ENCODE measurements around the gene SLCO4A1. TPM values are rescaled to one million over a fixed set of nuclear protein-coding genes. Genes with fewer than 3 reads are reported as not detected.

Gene SLCO4A1
- total RNA-seq, 2 experiments from 2014 or later = 66.5 to 68.4 TPM

DNA sequence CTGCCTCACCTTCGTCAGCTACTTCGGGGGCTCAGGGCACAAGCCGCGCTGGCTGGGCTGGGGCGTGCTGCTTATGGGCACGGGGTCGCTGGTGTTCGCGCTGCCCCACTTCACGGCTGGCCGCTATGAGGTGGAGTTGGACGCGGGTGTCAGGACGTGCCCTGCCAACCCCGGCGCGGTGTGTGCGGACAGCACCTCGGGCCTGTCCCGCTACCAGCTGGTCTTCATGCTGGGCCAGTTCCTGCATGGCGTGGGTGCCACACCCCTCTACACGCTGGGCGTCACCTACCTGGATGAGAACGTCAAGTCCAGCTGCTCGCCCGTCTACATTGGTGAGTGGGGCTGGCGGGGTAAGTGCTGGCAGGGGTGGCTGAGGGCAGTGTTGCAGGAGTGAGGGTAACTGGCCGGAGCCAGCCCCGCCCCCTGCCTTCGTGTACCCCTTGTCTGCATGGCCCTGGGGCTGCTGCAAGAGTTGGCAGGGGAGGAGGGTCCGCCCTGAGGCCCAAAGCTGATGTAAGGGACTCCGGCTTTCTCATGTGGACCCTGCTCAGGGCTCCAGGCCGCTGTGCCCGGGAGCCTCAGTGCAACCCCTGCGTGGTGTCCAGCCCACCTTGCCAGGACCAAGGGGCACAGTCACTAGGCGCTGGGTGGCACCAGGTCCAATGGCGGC, 14.8 kb downstream of the SLCO4A1 start:
- Mint-ChIP-seq H3K36me3 (ENCODE audit: low read depth) (peaks cover 19% of the 10 kb centered on the region), H3K27me3 (no peaks in the 10 kb centered on the region), H3K9me3 (no peaks in the 10 kb centered on the region), H3K4me3 (no peak overlapping the region), H3K4me1 (ENCODE audit: low read depth) (peaks cover 9% of the 10 kb centered on the region), H3K27ac (no peak overlapping the region)
- ATAC-seq (no peak), DNase-seq (no peak)
- no peak for TF ChIP-seq CTCF (IDR thresholded peaks at IDR 0.05)
- ChIA-PET POLR2A (no interaction called here), CTCF (no interaction called here)
- intact Hi-C loops (cut with micrococcal nuclease) = loop anchor here (10.0 kb wide), 1 partner anchor 138 kb away; the partner anchor contains the start of gene MRGBP

GRCh38 chr20:62657589-62657942, 15.3 kb downstream of the SLCO4A1 start:
- DNase-seq (no peak), ATAC-seq (no peak)
- H3K4me3 Mint-ChIP-seq = no peak overlapping the region
- TF ChIP-seq CTCF (IDR thresholded peaks at IDR 0.05) = no peak
- POLR2A ChIA-PET = no interaction called here
- peaks cover 3% of the 10 kb centered on the region for H3K4me1 Mint-ChIP-seq (ENCODE audit: low read depth)
- no peak overlapping the region for H3K27ac Mint-ChIP-seq
- H3K9me3 Mint-ChIP-seq = no peaks in the 10 kb centered on the region
- CTCF ChIA-PET = no interaction called here
- intact Hi-C loops (cut with micrococcal nuclease) = loop anchor here (10.0 kb wide), 1 partner anchor 137 kb away; the partner anchor contains the start of gene MRGBP
- peaks cover 19% of the 10 kb centered on the region for H3K36me3 Mint-ChIP-seq (ENCODE audit: low read depth)
- H3K27me3 Mint-ChIP-seq = no peaks in the 10 kb centered on the region

DNA sequence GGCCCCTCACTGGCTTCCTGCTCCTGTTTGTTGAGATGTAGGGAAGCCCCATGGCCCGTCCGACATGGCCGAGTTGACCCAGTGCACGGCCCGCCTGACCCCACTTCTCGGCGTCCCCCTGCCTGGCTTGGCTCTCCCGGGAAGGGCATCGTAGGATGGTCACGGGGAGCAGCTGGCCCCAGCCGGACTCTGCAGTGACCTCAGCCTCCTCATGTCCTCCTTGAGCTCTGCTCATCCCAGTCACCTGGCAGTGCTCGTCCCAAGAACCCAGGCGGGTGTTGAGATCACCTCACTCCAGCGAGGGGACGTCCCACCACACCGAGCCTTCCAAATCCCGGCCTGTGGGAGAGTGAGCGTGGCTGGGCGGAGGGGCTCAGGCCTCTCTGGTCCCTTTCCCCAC, 15.7 kb downstream of the SLCO4A1 start:
- no peak for TF ChIP-seq CTCF (IDR thresholded peaks at IDR 0.05)
- H3K27me3 Mint-ChIP-seq = no peaks in the 10 kb centered on the region
- intact Hi-C loops (cut with micrococcal nuclease) = loop anchor here (10.0 kb wide), 1 partner anchor 137 kb away; the partner anchor contains the start of gene MRGBP
- CTCF ChIA-PET = no interaction called here
- peaks cover 19% of the 10 kb centered on the region for H3K36me3 Mint-ChIP-seq (ENCODE audit: low read depth)
- POLR2A ChIA-PET = no interaction called here
- ATAC-seq (no peak), DNase-seq (no peak)
- peaks cover 3% of the 10 kb centered on the region for H3K4me1 Mint-ChIP-seq (ENCODE audit: low read depth)
- H3K4me3 Mint-ChIP-seq = no peak overlapping the region
- H3K9me3 Mint-ChIP-seq = no peaks in the 10 kb centered on the region
- H3K27ac Mint-ChIP-seq = no peak overlapping the region

GRCh38 chr20:62658593-62659178, 16.4 kb downstream of the SLCO4A1 start:
- CTCF ChIA-PET = no interaction called here
- DNase-seq = no peak
- Mint-ChIP-seq H3K36me3 (ENCODE audit: low read depth) (peaks cover 17% of the 10 kb centered on the region), H3K4me1 (ENCODE audit: low read depth) (no peaks in the 10 kb centered on the region), H3K9me3 (no peaks in the 10 kb centered on the region), H3K27me3 (no peaks in the 10 kb centered on the region), H3K4me3 (no peak overlapping the region), H3K27ac (no peak overlapping the region)
- intact Hi-C loops (cut with micrococcal nuclease) = loop anchor here (10.0 kb wide), 1 partner anchor 136 kb away; the partner anchor contains the start of gene MRGBP
- no peak for ATAC-seq
- POLR2A ChIA-PET = no interaction called here
- TF ChIP-seq CTCF (IDR thresholded peaks at IDR 0.05) = no peak

DNA sequence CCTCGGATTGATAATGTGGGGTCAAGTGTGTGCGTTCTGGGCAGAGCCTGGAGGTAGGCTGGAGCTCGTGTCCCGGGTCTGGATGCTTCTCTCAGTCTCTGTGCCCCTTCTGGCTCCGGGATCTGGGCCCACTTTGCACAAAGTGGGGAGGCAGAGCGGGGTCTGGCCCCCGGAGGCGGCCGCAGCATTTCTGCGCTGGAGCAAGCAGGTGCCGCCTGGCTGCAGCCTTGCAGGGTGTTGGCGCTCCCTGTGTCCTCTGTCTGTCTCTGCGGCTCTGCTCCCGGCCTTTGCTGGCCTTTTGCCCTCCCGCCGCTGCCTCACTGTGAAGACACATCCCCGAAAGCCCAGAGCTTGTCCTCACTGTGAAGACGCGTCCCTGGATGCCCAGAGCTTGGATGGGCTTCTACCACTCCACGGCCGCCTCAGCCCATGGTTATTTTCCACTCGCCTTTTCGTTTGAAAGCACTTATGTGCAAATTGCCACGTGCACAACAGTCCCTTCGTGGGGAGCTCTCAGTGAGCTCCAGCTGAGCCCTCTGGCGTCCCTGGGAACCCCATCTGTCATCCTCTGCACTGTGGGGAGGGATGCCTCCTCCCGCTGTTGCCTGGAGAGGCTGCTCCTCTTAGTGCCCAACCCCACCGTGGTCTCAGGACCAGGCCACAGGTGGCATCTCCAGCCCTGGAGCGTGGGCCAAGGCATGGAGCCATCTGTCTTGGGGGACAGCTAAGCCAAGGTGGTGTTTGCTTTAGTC, 17.4 kb downstream of the SLCO4A1 start:
- DNase-seq (no peak), ATAC-seq (no peak)
- H3K36me3 Mint-ChIP-seq (ENCODE audit: low read depth) = peaks cover 17% of the 10 kb centered on the region
- TF ChIP-seq CTCF (IDR thresholded peaks at IDR 0.05) = no peak
- no peaks in the 10 kb centered on the region for H3K27me3 Mint-ChIP-seq
- no peaks in the 10 kb centered on the region for H3K4me1 Mint-ChIP-seq (ENCODE audit: low read depth)
- ChIA-PET POLR2A (no interaction called here), CTCF (interaction anchor here (0.8 to 1.0 kb wide), 2 partner anchors 26 to 149 kb away, joined by 3 read pairs; no protein-coding TSS in a partner anchor)
- no peak overlapping the region for H3K4me3 Mint-ChIP-seq
- H3K9me3 Mint-ChIP-seq = no peaks in the 10 kb centered on the region
- intact Hi-C loops (cut with micrococcal nuclease) = loop anchor here (10.0 kb wide), 1 partner anchor 135 kb away; the partner anchor contains the start of gene MRGBP
- H3K27ac Mint-ChIP-seq = no peak overlapping the region
